Measurements from ENCODE around the gene RPRML.

- no peak for TF ChIP-seq CTCF (conservative IDR thresholded peaks at IDR 0.05 in 1 of 2, IDR thresholded peaks at IDR 0.05 in 1 of 2; ENCODE audit: extremely low read depth in 1 of 2, insufficient read depth in 1 of 2, low read depth in 1 of 2, low read length in 2 of 2)
- no peak for TF ChIP-seq EZH2 (IDR thresholded peaks at IDR 0.05; ENCODE audit: borderline replicate concordance, low read length)
Observed at GRCh38 chr17:46931596-46931995, 47.5 kb downstream of the RPRML start.

Measured in mammary epithelial cell (primary cell).